ENCODE results near the gene ARL15. TPM values are rescaled to one million over a fixed set of nuclear protein-coding genes. Genes with fewer than 3 reads are reported as not detected.

Gene ARL15
- total RNA-seq, 1 experiment from 2014 or later = 13.0 TPM

DNA sequence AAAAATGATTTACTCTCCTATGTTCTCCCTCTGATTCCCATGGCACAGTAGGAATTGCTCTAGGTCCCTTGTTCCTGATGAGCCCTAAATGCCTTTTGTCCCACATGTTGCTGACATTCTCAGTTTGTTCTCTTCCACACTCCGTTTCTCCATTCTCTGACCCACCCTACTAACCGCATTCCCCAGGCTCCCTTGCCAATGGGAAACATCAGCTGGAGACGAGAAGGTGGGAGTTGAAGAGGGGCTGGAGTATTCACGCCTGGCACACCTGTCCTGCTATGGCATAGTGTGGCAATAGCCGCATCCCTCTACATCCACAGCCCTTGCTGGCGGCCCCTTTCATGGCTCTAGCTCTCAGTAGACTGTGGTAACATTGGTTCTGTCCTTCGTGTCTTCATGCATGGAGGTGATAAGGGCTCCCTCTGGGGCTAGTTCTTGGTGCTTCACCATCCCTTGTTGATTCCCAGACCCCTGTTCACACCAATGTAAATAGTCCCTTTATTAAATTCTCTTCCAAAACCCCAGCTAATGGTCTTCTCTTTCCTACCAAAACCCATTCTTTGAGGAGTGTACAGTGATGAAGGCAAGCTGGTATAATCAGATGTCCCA lies 16.4 kb upstream of the ARL15 start:
- H2BK15ac ChIP-seq (ENCODE audit: low read depth, low read length) = no peak overlapping the region
- DNase-seq = no peak
- no peak overlapping the region for H3K56ac ChIP-seq (ENCODE audit: insufficient read length, low read depth, low read length)
- no peaks in the 10 kb centered on the region for H3K79me1 ChIP-seq (ENCODE audit: insufficient read depth, low read depth, low read length, poor library complexity, severe bottlenecking)
- Mint-ChIP-seq H3K27ac (no peak overlapping the region), H3K4me1 (peaks cover 22 to 26% of the 10 kb centered on the region in 2 experiments), H3K9me3 (no peaks in the 10 kb centered on the region), H3K4me3 (no peak overlapping the region), H3K27me3 (ENCODE audit: low read depth) (no peaks in the 10 kb centered on the region), H3K36me3 (ENCODE audit: insufficient read depth in 1 of 3, low read depth in 3 of 3) (0 out of 7 replicates have a peak, but pooled peaks cover 0 to 4% (median 0%) of the 10 kb centered on the region in 3 experiments)
- H3K9ac ChIP-seq (ENCODE audit: extremely low read depth, insufficient read length, low read length) = no peak overlapping the region
- WGBS (ENCODE audit: extremely low coverage, insufficient read length, low lambda C conversion rate) = no CpG with 5 or more reads among the region's 7 CpGs
- no peaks in the 10 kb centered on the region for H3K27me3 ChIP-seq (ENCODE audit: insufficient read depth, low read length)
- no peaks in the 10 kb centered on the region for H3K23me2 ChIP-seq (ENCODE audit: insufficient read length, low read depth, low read length, poor library complexity, severe bottlenecking)
- no peak overlapping the region for H2BK5ac ChIP-seq (ENCODE audit: insufficient read length, low read length)
- H4K5ac ChIP-seq (ENCODE audit: insufficient read length, low read depth, low read length) = no peak overlapping the region
- H3K4me2 ChIP-seq (ENCODE audit: insufficient read depth, insufficient read length, low read length) = no peak overlapping the region
- H3K79me2 ChIP-seq (ENCODE audit: insufficient read depth, low read length) = no peaks in the 10 kb centered on the region
- H3K18ac ChIP-seq (ENCODE audit: insufficient read length, low read depth, low read length) = no peak overlapping the region
- H2AK5ac ChIP-seq (ENCODE audit: insufficient read length, low read length) = no peak overlapping the region
- H3K9me3 ChIP-seq (ENCODE audit: control insufficient read depth, low read depth, low read length) = no peaks in the 10 kb centered on the region
- H4K20me1 ChIP-seq (ENCODE audit: control insufficient read depth, insufficient read depth, insufficient read length) = no peaks in the 10 kb centered on the region
- no peak overlapping the region for H2BK12ac ChIP-seq (ENCODE audit: insufficient read length, low read depth, low read length)
- H4K91ac ChIP-seq (ENCODE audit: insufficient read length, low read depth, low read length) = no peak overlapping the region
- no peak overlapping the region for H3K23ac ChIP-seq (ENCODE audit: insufficient read length, low read depth, low read length)
- no peak overlapping the region for H2BK20ac ChIP-seq (ENCODE audit: low read depth, low read length, poor library complexity, severe bottlenecking)
- no peak overlapping the region for H4K8ac ChIP-seq (replicated peaks; ENCODE audit: insufficient read length, low read depth, low read length)
- TF ChIP-seq, protein P1, sequence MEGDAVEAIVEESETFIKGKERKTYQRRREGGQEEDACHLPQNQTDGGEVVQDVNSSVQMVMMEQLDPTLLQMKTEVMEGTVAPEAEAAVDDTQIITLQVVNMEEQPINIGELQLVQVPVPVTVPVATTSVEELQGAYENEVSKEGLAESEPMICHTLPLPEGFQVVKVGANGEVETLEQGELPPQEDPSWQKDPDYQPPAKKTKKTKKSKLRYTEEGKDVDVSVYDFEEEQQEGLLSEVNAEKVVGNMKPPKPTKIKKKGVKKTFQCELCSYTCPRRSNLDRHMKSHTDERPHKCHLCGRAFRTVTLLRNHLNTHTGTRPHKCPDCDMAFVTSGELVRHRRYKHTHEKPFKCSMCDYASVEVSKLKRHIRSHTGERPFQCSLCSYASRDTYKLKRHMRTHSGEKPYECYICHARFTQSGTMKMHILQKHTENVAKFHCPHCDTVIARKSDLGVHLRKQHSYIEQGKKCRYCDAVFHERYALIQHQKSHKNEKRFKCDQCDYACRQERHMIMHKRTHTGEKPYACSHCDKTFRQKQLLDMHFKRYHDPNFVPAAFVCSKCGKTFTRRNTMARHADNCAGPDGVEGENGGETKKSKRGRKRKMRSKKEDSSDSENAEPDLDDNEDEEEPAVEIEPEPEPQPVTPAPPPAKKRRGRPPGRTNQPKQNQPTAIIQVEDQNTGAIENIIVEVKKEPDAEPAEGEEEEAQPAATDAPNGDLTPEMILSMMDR (conservative IDR thresholded peaks at IDR 0.05) = no peak
- no peak overlapping the region for H3K27ac ChIP-seq (ENCODE audit: insufficient read length, low read depth, low read length)
- H3K4me1 ChIP-seq (ENCODE audit: insufficient read depth, low read length) = no peaks in the 10 kb centered on the region; the same call in 1 of the 2 replicates
- H3T11ph ChIP-seq (ENCODE audit: low read length) = no peak overlapping the region
- no peak overlapping the region for H2BK120ac ChIP-seq (ENCODE audit: low read depth, low read length, poor library complexity, severe bottlenecking)
- no peak overlapping the region for H2AFZ ChIP-seq (ENCODE audit: low read length)
- no peak overlapping the region for H3K14ac ChIP-seq (ENCODE audit: insufficient read depth, low read length)
- H3K4ac ChIP-seq (ENCODE audit: low read depth, low read length) = no peak overlapping the region
